Parathyroid adenoma (tissue), 2 donors: ENCODE results near the gene SLC34A3.
"Not testable (repeated sequence)": the region's sequence is repeated elsewhere in the genome, so short reads cannot be mapped to it uniquely, and the experiment has no call there.

Experiments
- H2AFZ ChIP-seq: fragments of 300-600 bp; sonication (generic); one replicate; pipeline ENCODE4 v1.7.0; 2017; ENCODE audit warnings: antibody characterized with exemption, mild to moderate bottlenecking
- H3K27ac ChIP-seq: fragments of 300-600 bp; sonication (generic); one replicate; pipeline ENCODE4 v1.7.0; 2017
- H3K27me3 ChIP-seq: fragments of 300-600 bp; sonication (generic); one replicate; pipeline ENCODE4 v1.7.0; 2017; ENCODE audit warnings: low read length; ENCODE audit not compliant: control insufficient read depth, insufficient read depth
- H3K36me3 ChIP-seq: fragments of 300-600 bp; sonication (generic); one replicate; pipeline ENCODE4 v1.7.0; 2017; ENCODE audit warnings: low read length; ENCODE audit not compliant: control insufficient read depth, insufficient read depth
- H3K4me1 ChIP-seq: fragments of 300-600 bp; sonication (generic); one replicate; pipeline ENCODE4 v1.7.0; 2017; ENCODE audit warnings: control low read depth
- H3K4me2 ChIP-seq: fragments of 300-600 bp; sonication (generic); one replicate; pipeline ENCODE4 v1.7.0; 2017; ENCODE audit warnings: low read length
- H3K4me3 ChIP-seq: fragments of 300-600 bp; sonication (generic); one replicate; pipeline ENCODE4 v1.7.0; 2017; ENCODE audit warnings: low read depth, low read length
- H3K79me2 ChIP-seq: fragments of 300-600 bp; sonication (generic); one replicate; pipeline ENCODE4 v1.7.0; 2017; ENCODE audit warnings: control low read depth
- H3K9ac ChIP-seq: fragments of 300-600 bp; sonication (generic); one replicate; pipeline ENCODE4 v1.7.0; 2017; ENCODE audit warnings: mild to moderate bottlenecking
- H3K9me3 ChIP-seq: fragments of 300-600 bp; sonication (generic); one replicate; pipeline ENCODE4 v1.7.0; 2017; ENCODE audit warnings: low read length; ENCODE audit not compliant: control insufficient read depth
- TF ChIP-seq, protein P1 (sequence below): fragments of 300-600 bp; sonication (generic); IDR thresholded peaks from one replicate; pipeline ENCODE4 v1.7.0; 2017; ENCODE audit warnings: antibody characterized with exemption, mild to moderate bottlenecking
- donor health status: primary hyperparathyroidism.

Gene SLC34A3

GRCh38 chr9:137235424-137236237 lies 4.9 kb downstream of the SLC34A3 start:
- TF ChIP-seq, protein P1, sequence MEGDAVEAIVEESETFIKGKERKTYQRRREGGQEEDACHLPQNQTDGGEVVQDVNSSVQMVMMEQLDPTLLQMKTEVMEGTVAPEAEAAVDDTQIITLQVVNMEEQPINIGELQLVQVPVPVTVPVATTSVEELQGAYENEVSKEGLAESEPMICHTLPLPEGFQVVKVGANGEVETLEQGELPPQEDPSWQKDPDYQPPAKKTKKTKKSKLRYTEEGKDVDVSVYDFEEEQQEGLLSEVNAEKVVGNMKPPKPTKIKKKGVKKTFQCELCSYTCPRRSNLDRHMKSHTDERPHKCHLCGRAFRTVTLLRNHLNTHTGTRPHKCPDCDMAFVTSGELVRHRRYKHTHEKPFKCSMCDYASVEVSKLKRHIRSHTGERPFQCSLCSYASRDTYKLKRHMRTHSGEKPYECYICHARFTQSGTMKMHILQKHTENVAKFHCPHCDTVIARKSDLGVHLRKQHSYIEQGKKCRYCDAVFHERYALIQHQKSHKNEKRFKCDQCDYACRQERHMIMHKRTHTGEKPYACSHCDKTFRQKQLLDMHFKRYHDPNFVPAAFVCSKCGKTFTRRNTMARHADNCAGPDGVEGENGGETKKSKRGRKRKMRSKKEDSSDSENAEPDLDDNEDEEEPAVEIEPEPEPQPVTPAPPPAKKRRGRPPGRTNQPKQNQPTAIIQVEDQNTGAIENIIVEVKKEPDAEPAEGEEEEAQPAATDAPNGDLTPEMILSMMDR, result no peak
- Histone ChIP-seq H3K9ac (no peak overlapping the region), H3K79me2 (no peaks in the 10 kb centered on the region), H3K4me1 (peaks cover 14% of the 10 kb centered on the region), H3K9me3 (no peaks in the 10 kb centered on the region), H3K4me2 (peak overlapping the region; percentile 45), H3K27ac (no peak overlapping the region), H2AFZ (peak overlapping the region; percentile 78), H3K27me3 (no peaks in the 10 kb centered on the region), H3K4me3 (no peak overlapping the region), H3K36me3 (no peaks in the 10 kb centered on the region)

- no peak overlapping the region for H3K9ac ChIP-seq
- H3K27me3 ChIP-seq, result no peaks in the 10 kb centered on the region
- TF ChIP-seq, protein P1, result peak; percentile 96
These were observed 5.7 kb downstream of the SLC34A3 start for GRCh38 chr9:137236238-137236935.

GRCh38 chr9:137236936-137237421 lies 6.3 kb downstream of the SLC34A3 start:
- no peaks in the 10 kb centered on the region for H3K79me2 ChIP-seq
- peak overlapping the region; percentile 60 for H3K4me2 ChIP-seq
- H3K9ac ChIP-seq, result peak overlapping the region; percentile 6
- H3K27me3 ChIP-seq, result no peaks in the 10 kb centered on the region
- H2AFZ ChIP-seq, result peak overlapping the region; percentile 78
- H3K4me1 ChIP-seq, result peaks cover 14% of the 10 kb centered on the region
- H3K36me3 ChIP-seq, result no peaks in the 10 kb centered on the region
- no peak overlapping the region for H3K4me3 ChIP-seq
- H3K27ac ChIP-seq, result peak overlapping the region; percentile 65
- H3K9me3 ChIP-seq, result no peaks in the 10 kb centered on the region
- TF ChIP-seq, protein P1, result no peak

More at GRCh38 chr9:137236238-137236935, 5.7 kb downstream of the SLC34A3 start:
- Histone ChIP-seq H3K27ac (peak overlapping the region; percentile 65), H3K79me2 (no peaks in the 10 kb centered on the region), H3K4me1 (peaks cover 14% of the 10 kb centered on the region), H3K36me3 (no peaks in the 10 kb centered on the region), H2AFZ (peak overlapping the region; percentile 78), H3K4me3 (no peak overlapping the region), H3K4me2 (peak overlapping the region; percentile 60), H3K9me3 (no peaks in the 10 kb centered on the region)

DNA sequence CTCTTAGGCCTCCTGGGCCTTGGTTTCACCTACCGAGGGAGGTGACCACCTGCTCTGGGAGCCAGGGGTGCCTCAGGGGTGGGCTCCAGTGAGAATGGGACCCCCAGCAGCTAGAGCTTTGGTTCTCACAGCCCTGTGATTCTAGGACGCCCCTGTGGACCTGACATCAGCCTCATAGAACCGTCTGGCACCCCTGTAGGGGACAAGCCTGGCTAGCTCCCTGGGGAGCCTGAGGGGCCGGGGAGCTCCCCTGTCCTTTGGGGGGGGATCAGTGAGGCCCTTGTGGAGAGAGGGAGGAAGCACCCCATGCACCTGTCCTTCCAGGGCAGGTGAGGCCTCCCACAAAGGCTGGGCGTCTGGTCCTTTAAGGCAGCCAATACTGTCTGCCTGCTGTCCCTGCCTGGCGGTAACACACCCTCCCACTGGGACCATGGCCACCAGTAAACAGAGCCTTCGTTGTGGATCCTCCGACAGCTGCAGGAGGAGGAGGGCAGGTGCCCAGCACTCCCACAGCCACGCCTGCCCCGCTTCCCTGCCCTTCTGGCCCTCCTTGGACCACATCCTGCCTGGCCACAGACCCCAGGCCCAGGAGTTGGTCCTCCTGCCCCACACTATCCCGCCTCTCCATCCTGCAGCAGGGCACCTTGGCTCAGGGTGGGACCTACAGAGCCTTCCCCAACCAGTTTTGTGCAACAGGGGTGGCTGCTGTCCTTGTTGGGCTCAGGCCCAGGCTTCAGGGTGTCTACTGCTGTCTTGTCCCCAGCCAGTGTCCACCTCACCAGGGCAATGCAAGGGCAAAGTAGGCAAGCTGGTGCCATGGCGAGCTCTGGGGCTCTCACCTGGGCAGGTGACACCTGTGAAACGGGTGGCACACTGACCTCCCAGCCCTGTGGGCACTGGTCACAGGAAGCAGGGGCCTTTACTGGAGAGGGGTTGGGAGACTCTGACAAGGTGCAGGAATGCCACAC lies 7.3 kb downstream of the SLC34A3 start:
- H3K4me1 ChIP-seq, result peaks cover 16% of the 10 kb centered on the region
- H2AFZ ChIP-seq, result no peak overlapping the region
- TF ChIP-seq, protein P1, result no peak
- no peaks in the 10 kb centered on the region for H3K9me3 ChIP-seq
- peak overlapping the region; percentile 65 for H3K27ac ChIP-seq
- H3K79me2 ChIP-seq, result no peaks in the 10 kb centered on the region
- H3K27me3 ChIP-seq, result no peaks in the 10 kb centered on the region
- no peak overlapping the region for H3K4me3 ChIP-seq
- no peak overlapping the region for H3K9ac ChIP-seq
- no peaks in the 10 kb centered on the region for H3K36me3 ChIP-seq
- H3K4me2 ChIP-seq, result no peak overlapping the region

GRCh38 chr9:137239541-137240200 lies 9.0 kb downstream of the SLC34A3 start:
- Histone ChIP-seq H2AFZ (peak overlapping the region; percentile 85), H3K4me2 (peak overlapping the region; percentile 91), H3K4me1 (peaks cover 16% of the 10 kb centered on the region), H3K27ac (peak overlapping the region; percentile 96), H3K4me3 (peak overlapping the region; percentile 86)
- H3K79me2 ChIP-seq, H3K36me3 ChIP-seq, H3K27me3 ChIP-seq, H3K9me3 ChIP-seq, H3K9ac ChIP-seq: not testable (repeated sequence)
